Activated CD4-positive, CD25-positive, alpha-beta regulatory T cell treated with anti-CD3 and anti-CD28 coated beads, Interleukin-2, amount 50 U/mL, for 72 hours (primary cell): ENCODE results near the gene GATAD1.

Source experiments
- DNase-seq: peaks from one replicate; pipeline ENCODE4 v3.0.0; 2021

Gene GATAD1

DNA sequence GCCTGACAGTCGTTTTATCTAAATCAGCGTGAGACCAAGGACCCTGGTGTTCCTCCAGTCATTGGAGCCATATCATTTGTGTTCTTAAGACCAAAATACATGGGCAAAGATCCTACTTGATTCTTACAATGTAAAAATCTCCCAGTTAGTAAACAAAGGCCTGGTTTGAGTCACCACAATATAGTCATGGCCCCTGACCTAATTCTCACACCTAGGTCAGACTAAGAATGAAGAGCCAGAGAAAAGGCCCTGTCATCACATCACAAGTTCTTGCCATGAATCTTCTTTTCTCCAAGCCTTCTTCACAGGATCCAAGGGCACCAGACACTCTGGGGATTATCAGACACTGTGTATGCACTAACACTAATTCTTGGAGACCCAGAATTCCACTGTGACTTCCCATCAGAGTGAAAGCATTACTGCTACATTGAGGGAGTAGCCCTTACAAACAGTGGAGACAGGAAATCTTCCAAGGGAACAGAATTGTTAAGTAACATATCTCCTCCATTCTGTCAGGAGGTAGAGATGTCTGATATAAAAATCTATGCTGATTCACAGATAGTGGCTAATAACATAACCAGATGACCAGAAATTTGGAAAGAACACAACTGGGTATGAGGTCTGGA, 38.1 kb downstream of the GATAD1 start:
- DNase-seq: no peak

DNA sequence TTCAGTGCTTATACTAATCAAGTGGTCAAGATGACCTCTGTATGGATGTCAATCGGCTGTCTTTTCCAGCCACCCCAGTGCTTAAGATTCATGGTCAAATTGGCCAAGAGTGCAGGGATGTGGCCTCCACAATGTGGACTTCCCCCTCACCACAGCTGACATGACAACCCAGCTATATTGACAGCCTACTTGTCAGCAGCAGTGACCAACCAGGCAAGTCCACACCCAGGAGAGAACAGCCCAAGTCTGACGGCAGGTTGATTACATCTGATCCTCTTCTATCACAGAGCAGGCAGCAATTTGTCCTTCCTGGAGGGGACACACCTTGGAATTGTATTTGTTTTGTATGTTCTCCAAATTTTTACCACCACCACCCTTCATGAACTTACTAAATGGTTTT, 38.7 kb downstream of the GATAD1 start:
- DNase-seq: no peak

DNA sequence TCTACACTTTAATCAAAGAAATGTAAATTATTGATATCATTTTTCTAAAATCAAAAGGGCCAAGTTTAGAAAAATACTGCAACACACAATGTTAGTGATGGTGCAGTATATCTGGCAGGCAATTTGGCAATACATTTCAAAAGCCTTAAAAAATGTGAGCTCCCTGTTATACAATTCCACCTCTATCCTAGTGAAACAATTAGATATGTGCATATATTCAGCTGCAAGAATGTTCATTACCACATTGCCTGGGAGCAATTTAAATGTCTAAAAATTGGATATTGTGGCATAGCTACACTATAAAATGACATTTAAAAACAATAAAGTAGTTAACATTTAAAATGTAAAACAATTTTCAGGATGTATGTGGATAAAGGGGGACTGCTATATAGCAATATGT, 40.5 kb downstream of the GATAD1 start:
- no peak for DNase-seq

GRCh38 chr7:92489634-92490033, 42.4 kb downstream of the GATAD1 start:
- no peak for DNase-seq

- no peak for DNase-seq
These were observed 49.6 kb downstream of the GATAD1 start for GRCh38 chr7:92496876-92497275.

DNA sequence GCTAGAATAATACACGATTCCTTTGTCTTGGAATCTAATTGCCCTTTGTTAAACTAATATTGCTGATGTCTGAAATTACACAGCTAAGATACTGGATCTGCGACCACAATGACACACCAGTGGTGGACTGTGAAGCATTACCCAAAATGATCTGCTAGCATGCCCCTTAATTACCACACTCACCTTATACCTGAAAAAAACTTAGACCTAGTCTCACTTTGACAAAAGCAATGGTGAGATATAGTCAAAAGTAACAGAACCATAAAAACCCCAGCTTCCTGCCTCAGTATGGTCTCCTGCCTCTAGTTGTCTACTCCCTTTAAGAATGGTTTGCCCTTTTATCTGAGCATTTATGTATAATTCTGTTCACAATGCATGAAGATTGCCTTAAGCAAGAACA, 51.3 kb downstream of the GATAD1 start:
- no peak for DNase-seq

DNA sequence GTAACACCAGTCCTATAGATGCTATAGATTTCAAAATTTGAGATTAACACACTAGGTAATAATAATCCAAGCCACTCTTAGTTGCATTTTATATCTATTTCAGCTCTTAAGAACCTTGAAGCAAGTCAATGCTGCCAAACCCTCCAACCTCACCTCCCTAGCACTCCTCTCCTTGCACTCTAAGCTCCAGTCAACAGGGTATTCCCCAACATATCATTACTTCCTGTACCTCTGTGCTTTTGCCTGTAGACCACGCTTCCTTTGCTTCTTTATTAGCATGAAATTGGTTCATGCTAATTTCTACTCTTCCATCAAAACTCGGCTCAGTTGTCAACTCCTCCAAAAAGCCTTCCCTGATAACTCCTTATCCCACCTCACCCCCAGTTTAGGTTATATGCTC, 56.5 kb downstream of the GATAD1 start:
- no peak for DNase-seq

- no peak for DNase-seq
These were observed 57.3 kb downstream of the GATAD1 start for GRCh38 chr7:92504563-92504962.

DNA sequence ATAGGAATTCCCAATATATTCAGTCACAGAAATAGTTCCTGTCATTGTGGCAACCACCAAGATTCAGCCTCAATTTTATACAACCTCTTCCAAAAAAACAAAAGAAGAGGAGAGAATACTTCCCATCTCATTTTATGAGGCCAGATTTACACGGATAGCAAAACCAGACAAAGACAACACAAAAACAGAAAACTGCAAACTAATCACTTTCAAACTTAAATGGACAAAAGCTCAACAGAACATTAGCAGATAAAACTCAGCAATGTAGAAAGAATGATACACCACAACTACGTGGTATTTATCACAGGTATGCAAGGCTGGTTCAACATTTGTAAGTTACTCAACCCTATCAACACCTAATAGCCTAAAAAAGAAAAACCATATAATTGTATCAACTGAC, 59.1 kb downstream of the GATAD1 start:
- DNase-seq: no peak

GRCh38 chr7:92508946-92509345, 61.7 kb downstream of the GATAD1 start:
- no peak for DNase-seq
